Liver (tissue), 3 donors: ENCODE results near the gene CCN2.

Experiments
- SP1 ChIP-seq: IDR thresholded peaks from 2 replicates; pipeline ENCODE4 v1.6.1; 2018; ENCODE audit warnings: antibody characterized with exemption, mild to moderate bottlenecking
- TAF1 ChIP-seq: conservative IDR thresholded peaks from 2 replicates; pipeline ENCODE4 v1.6.1; 2016; ENCODE audit warnings: antibody characterized with exemption, mild to moderate bottlenecking
- TF ChIP-seq, protein P1 (sequence below): IDR thresholded peaks from 2 replicates; pipeline ENCODE4 v1.6.1; 2016; ENCODE audit warnings: antibody characterized with exemption, mild to moderate bottlenecking
- TF ChIP-seq, protein P2 (sequence below): fragments of 150-350 bp; IDR thresholded peaks from 2 replicates; pipeline ENCODE4 v1.5.1; 2017; ENCODE audit warnings: improper control_type of control experiment, low read depth, low read length; ENCODE audit not compliant: missing input control
- donor health status: healthy.
- donor health status: healthy.

DNA sequence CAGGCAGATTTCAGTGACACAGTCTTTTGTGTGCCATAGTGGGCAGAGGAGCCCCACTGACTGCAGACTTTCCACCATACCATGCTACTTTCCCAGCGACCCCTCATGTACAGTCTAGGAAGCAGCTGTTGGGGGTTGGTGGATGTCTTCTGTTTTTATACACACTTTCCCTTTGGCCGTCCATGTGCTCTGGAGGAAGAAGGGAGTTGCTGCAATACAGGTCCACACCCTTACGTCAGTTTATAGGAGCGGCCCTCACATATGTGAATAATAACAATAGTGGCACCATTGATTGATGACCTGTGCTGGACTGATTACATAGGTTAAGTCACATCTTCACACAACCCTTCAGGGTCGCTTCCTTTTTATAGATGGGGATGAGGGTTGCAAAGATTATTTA, 17.5 kb upstream of the CCN2 start:
- TF ChIP-seq, protein P1, sequence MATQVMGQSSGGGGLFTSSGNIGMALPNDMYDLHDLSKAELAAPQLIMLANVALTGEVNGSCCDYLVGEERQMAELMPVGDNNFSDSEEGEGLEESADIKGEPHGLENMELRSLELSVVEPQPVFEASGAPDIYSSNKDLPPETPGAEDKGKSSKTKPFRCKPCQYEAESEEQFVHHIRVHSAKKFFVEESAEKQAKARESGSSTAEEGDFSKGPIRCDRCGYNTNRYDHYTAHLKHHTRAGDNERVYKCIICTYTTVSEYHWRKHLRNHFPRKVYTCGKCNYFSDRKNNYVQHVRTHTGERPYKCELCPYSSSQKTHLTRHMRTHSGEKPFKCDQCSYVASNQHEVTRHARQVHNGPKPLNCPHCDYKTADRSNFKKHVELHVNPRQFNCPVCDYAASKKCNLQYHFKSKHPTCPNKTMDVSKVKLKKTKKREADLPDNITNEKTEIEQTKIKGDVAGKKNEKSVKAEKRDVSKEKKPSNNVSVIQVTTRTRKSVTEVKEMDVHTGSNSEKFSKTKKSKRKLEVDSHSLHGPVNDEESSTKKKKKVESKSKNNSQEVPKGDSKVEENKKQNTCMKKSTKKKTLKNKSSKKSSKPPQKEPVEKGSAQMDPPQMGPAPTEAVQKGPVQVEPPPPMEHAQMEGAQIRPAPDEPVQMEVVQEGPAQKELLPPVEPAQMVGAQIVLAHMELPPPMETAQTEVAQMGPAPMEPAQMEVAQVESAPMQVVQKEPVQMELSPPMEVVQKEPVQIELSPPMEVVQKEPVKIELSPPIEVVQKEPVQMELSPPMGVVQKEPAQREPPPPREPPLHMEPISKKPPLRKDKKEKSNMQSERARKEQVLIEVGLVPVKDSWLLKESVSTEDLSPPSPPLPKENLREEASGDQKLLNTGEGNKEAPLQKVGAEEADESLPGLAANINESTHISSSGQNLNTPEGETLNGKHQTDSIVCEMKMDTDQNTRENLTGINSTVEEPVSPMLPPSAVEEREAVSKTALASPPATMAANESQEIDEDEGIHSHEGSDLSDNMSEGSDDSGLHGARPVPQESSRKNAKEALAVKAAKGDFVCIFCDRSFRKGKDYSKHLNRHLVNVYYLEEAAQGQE = no peak
- TF ChIP-seq, protein P2, sequence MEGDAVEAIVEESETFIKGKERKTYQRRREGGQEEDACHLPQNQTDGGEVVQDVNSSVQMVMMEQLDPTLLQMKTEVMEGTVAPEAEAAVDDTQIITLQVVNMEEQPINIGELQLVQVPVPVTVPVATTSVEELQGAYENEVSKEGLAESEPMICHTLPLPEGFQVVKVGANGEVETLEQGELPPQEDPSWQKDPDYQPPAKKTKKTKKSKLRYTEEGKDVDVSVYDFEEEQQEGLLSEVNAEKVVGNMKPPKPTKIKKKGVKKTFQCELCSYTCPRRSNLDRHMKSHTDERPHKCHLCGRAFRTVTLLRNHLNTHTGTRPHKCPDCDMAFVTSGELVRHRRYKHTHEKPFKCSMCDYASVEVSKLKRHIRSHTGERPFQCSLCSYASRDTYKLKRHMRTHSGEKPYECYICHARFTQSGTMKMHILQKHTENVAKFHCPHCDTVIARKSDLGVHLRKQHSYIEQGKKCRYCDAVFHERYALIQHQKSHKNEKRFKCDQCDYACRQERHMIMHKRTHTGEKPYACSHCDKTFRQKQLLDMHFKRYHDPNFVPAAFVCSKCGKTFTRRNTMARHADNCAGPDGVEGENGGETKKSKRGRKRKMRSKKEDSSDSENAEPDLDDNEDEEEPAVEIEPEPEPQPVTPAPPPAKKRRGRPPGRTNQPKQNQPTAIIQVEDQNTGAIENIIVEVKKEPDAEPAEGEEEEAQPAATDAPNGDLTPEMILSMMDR = no peak
- TF ChIP-seq TAF1 = no peak
- no peak for TF ChIP-seq SP1
